Measurements from ENCODE around the gene CYP27A1.

DNA sequence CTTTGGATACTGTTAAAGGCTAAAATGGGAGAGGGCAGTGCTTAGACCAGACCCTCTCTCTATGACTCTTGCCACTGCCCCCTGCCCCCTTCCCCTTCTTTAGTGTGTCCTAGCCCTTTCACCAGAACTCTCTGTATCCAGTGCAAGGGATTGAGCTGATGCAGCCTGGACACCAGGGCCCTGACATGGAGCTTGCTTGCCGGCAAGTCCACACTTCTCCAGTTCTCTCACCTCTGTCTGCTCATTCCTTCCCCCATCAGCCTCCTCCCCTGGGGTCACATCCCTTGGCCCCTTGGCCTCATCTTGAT, 76.1 kb downstream of the CYP27A1 start:
- no peak for TF ChIP-seq CTCF (IDR thresholded peaks at IDR 0.05)
- TF ChIP-seq POLR2A (IDR thresholded peaks at IDR 0.05), result no peak
- no peak for TF ChIP-seq EP300 (IDR thresholded peaks at IDR 0.05)
